Measurements from ENCODE around the gene CHSY1. TPM values are rescaled to one million over a fixed set of nuclear protein-coding genes. Genes with fewer than 3 reads are reported as not detected.
A peak's percentile ranks its signal among the peaks of the same experiment; 100 is the strongest.

Gene CHSY1
- total and polyA plus RNA-seq, 7 donors, result 1.8 to 13.6 (median 11.2) TPM

- H3K4me3 ChIP-seq, result no peak overlapping the region
- peaks cover 0 to 2% (median under 1%) of the 10 kb centered on the region in 4 donors for H3K4me1 ChIP-seq
- H3K27me3 ChIP-seq, result no peaks in the 10 kb centered on the region
- 88 to 89% methylated on average over 9 of the region's 9 CpGs for whole genome bisulfite sequencing, 2 donors
- intact Hi-C loops (cut with DNase I), result no loop called here
- H3K9me3 ChIP-seq, result no peaks in the 10 kb centered on the region
- no peak for DNase-seq
- peaks cover 14 to 82% (median 42%) of the 10 kb centered on the region in 4 donors for H3K36me3 ChIP-seq
- no peak overlapping the region for H3K27ac ChIP-seq
- TF ChIP-seq EP300 (IDR thresholded peaks at IDR 0.05) (no peak), POLR2AphosphoS5 (IDR thresholded peaks at IDR 0.05) (no peak), CTCF (IDR thresholded peaks at IDR 0.05) (no peak), POLR2A (IDR thresholded peaks at IDR 0.05) (no peak)
Observed at GRCh38 chr15:101286471-101287114, 34.7 kb upstream of the CHSY1 start.

- DNase-seq, result no peak
- Histone ChIP-seq H3K27me3 (no peaks in the 10 kb centered on the region), H3K9me3 (no peaks in the 10 kb centered on the region), H3K4me1 (no peaks in the 10 kb centered on the region), H3K27ac (no peak overlapping the region), H3K36me3 (peaks cover 14 to 92% (median 49%) of the 10 kb centered on the region in 4 donors), H3K4me3 (no peak overlapping the region)
- 85 to 90% methylated on average over 6 of the region's 6 CpGs for WGBS, 2 donors
- intact Hi-C loops (cut with DNase I), result no loop called here
- TF ChIP-seq POLR2AphosphoS5 (IDR thresholded peaks at IDR 0.05), result no peak
- TF ChIP-seq EP300 (IDR thresholded peaks at IDR 0.05), result no peak
- TF ChIP-seq CTCF (IDR thresholded peaks at IDR 0.05), result no peak
- TF ChIP-seq POLR2A (IDR thresholded peaks at IDR 0.05), result no peak
Observed at GRCh38 chr15:101283931-101284330, 32.1 kb upstream of the CHSY1 start.

- 34 to 82% methylated on average over 2 of the region's 2 CpGs for WGBS, 2 donors
- Histone ChIP-seq H3K36me3 (peaks cover 4 to 67% (median 32%) of the 10 kb centered on the region in 4 donors), H3K27me3 (no peaks in the 10 kb centered on the region), H3K9me3 (no peaks in the 10 kb centered on the region), H3K4me3 (no peak overlapping the region), H3K27ac (no peak overlapping the region), H3K4me1 (peaks cover 0 to 22% (median 21%) of the 10 kb centered on the region in 4 donors)
- intact Hi-C loops (cut with DNase I), result no loop called here
- TF ChIP-seq POLR2AphosphoS5 (IDR thresholded peaks at IDR 0.05) (no peak), POLR2A (IDR thresholded peaks at IDR 0.05) (no peak), CTCF (IDR thresholded peaks at IDR 0.05) (no peak), EP300 (IDR thresholded peaks at IDR 0.05) (no peak)
- no peak for DNase-seq
Observed at GRCh38 chr15:101280007-101280406, 28.2 kb upstream of the CHSY1 start.

GRCh38 chr15:101277943-101278564 is 26.2 kb upstream of the CHSY1 start:
- peak overlapping the region; percentile 27 to 95 (median 88) for H3K4me3 ChIP-seq

More at GRCh38 chr15:101277943-101278564, 26.2 kb upstream of the CHSY1 start:
- WGBS, 2 donors, result 34 to 73% methylated on average over 12 of the region's 12 CpGs
- intact Hi-C loops (cut with DNase I), result loop anchor here (2.0 kb wide), 1 partner anchor 17 kb away; the partner anchor contains the start of gene SNRPA1
- H3K9me3 ChIP-seq, result no peaks in the 10 kb centered on the region
- H3K36me3 ChIP-seq, result peaks cover 12 to 67% (median 33%) of the 10 kb centered on the region in 4 donors
- no peak for DNase-seq
- no peaks in the 10 kb centered on the region for H3K27me3 ChIP-seq
- no peak for TF ChIP-seq EP300 (IDR thresholded peaks at IDR 0.05)
- TF ChIP-seq POLR2A (IDR thresholded peaks at IDR 0.05), result no peak
- no peak for TF ChIP-seq CTCF (IDR thresholded peaks at IDR 0.05)
- no peak for TF ChIP-seq POLR2AphosphoS5 (IDR thresholded peaks at IDR 0.05)
- peak overlapping the region; percentile 88 to 97 (median 92) for H3K27ac ChIP-seq
- peaks cover 0 to 22% (median 21%) of the 10 kb centered on the region in 4 donors for H3K4me1 ChIP-seq
